Measurements from ENCODE around the gene AAR2. TPM values are rescaled to one million over a fixed set of nuclear protein-coding genes. Genes with fewer than 3 reads are reported as not detected.

AAR2 gene
- 25.9 and 27.4 TPM in 2 replicates for total RNA-seq

GRCh38 chr20:36235892-36236785 is at the start of gene AAR2:
Gene AAR2 (plus strand): TSS chr20:36236478. CDS start chr20:36239869, 3,391 bp downstream.
- DNase-seq (peak; percentile 67), ATAC-seq (ENCODE audit: low read depth) (peak; percentile 95)
- ChIA-PET POLR2A (interaction anchor here (0.6 to 1.9 kb wide), 6 partner anchors 10 to 943 kb away, joined by 3 to 7 read pairs (median 3); partner anchors contain the start of genes ERGIC3, MROH8, RAB5IF and RPN2), CTCF (interaction anchor here (0.9 to 1.6 kb wide), 2 partner anchors 34 to 282 kb away, joined by 3 to 5 read pairs; partner anchors contain the start of gene SCAND1)
- Mint-ChIP-seq H3K36me3 (ENCODE audit: low read depth) (peaks cover 36% of the 10 kb centered on the region), H3K27ac (peak within 1 kb of the TSS; percentile 86), H3K4me1 (peaks cover 34% of the 10 kb centered on the region), H3K27me3 (peaks cover 9% of the 10 kb centered on the region), H3K4me3 (peak within 1 kb of the TSS; percentile 94), H3K9me3 (no peaks in the 10 kb centered on the region)
- intact Hi-C loops (cut with micrococcal nuclease): loop anchor here (2.0 kb wide), 1 partner anchor 33 kb away; no protein-coding TSS in a partner anchor
- TF ChIP-seq CTCF (IDR thresholded peaks at IDR 0.05): no peak

- intact Hi-C loops (cut with micrococcal nuclease): no loop called here
- Mint-ChIP-seq H3K36me3 (ENCODE audit: low read depth) (no peaks in the 10 kb centered on the region), H3K27me3 (peaks cover 2% of the 10 kb centered on the region), H3K4me3 (no peak overlapping the region), H3K27ac (no peak overlapping the region), H3K9me3 (no peaks in the 10 kb centered on the region), H3K4me1 (no peaks in the 10 kb centered on the region)
- no peak for DNase-seq
- CTCF ChIA-PET: interaction anchor here (0.8 to 2.2 kb wide), 2 partner anchors 8 to 10 kb away, joined by 3 to 9 read pairs; no protein-coding TSS in a partner anchor
- TF ChIP-seq CTCF (IDR thresholded peaks at IDR 0.05): no peak
- POLR2A ChIA-PET: interaction anchor here (0.5 kb wide), 1 partner anchor 424 kb away, joined by 9 read pairs; no protein-coding TSS in a partner anchor
- no peak for ATAC-seq (ENCODE audit: low read depth)
Measured at GRCh38 chr20:36193977-36194712, 42.1 kb upstream of the AAR2 start.

GRCh38 chr20:36196676-36197075 is 39.6 kb upstream of the AAR2 start:
- Mint-ChIP-seq H3K4me3 (no peak overlapping the region), H3K9me3 (no peaks in the 10 kb centered on the region), H3K27ac (no peak overlapping the region), H3K36me3 (ENCODE audit: low read depth) (no peaks in the 10 kb centered on the region), H3K4me1 (peaks cover 4% of the 10 kb centered on the region), H3K27me3 (peaks cover 5% of the 10 kb centered on the region)
- no peak for ATAC-seq (ENCODE audit: low read depth)
- TF ChIP-seq CTCF (IDR thresholded peaks at IDR 0.05): no peak
- intact Hi-C loops (cut with micrococcal nuclease): no loop called here
- POLR2A ChIA-PET: no interaction called here
- CTCF ChIA-PET: interaction anchor here (1.1 to 4.8 kb wide), 2 partner anchors 11 to 40 kb away, joined by 3 to 26 read pairs; no protein-coding TSS in a partner anchor
- DNase-seq: no peak

- ATAC-seq (ENCODE audit: low read depth): no peak
- ChIA-PET CTCF (interaction anchor here (4.8 kb wide), 1 partner anchor 40 kb away, joined by 26 read pairs; no protein-coding TSS in a partner anchor), POLR2A (no interaction called here)
- Mint-ChIP-seq H3K4me3 (no peak overlapping the region), H3K9me3 (no peaks in the 10 kb centered on the region), H3K36me3 (ENCODE audit: low read depth) (no peaks in the 10 kb centered on the region), H3K4me1 (peaks cover 4% of the 10 kb centered on the region), H3K27ac (no peak overlapping the region), H3K27me3 (peaks cover 5% of the 10 kb centered on the region)
- TF ChIP-seq CTCF (IDR thresholded peaks at IDR 0.05): no peak
- intact Hi-C loops (cut with micrococcal nuclease): no loop called here
- no peak for DNase-seq
Measured at GRCh38 chr20:36197271-36197670, 39.0 kb upstream of the AAR2 start.

Data from activated B cell treated with CpG ODN at 0.5 μM for 24 hours (primary cell).